ENCODE measurements around the gene NUDT22.
"Not testable (repeated sequence)": the region's sequence is repeated elsewhere in the genome, so short reads cannot be mapped to it uniquely, and the experiment has no call there.

NUDT22 gene

GRCh38 chr11:64245401-64245796 lies 19.3 kb downstream of the NUDT22 start:
- no peak for DNase-seq

GRCh38 chr11:64245797-64246620 lies 19.9 kb downstream of the NUDT22 start:
- DNase-seq, result peak; percentile 66

GRCh38 chr11:64246621-64246870 lies 20.5 kb downstream of the NUDT22 start:
- DNase-seq, result not testable (repeated sequence)

GRCh38 chr11:64246871-64247728 lies 21.0 kb downstream of the NUDT22 start, which contains the start of gene PPP1R14B:
Gene PPP1R14B, minus strand, starts transcription at chr11:64246943. Its CDS starts 270 bp downstream, at chr11:64246673.
- DNase-seq, result peak; percentile 93

GRCh38 chr11:64247729-64248531 lies 21.9 kb downstream of the NUDT22 start:
- DNase-seq, result no peak

GRCh38 chr11:64248578-64248977 lies 22.5 kb downstream of the NUDT22 start:
- no peak for DNase-seq

GRCh38 chr11:64249038-64249437 lies 23.0 kb downstream of the NUDT22 start:
- no peak for DNase-seq

- DNase-seq, result no peak
Observed at GRCh38 chr11:64249563-64250414, 23.7 kb downstream of the NUDT22 start.

GRCh38 chr11:64250415-64251015 lies 24.4 kb downstream of the NUDT22 start:
- DNase-seq, result no peak

- DNase-seq, result peak; percentile 77
Observed at GRCh38 chr11:64251016-64251752, 25.1 kb downstream of the NUDT22 start, which contains the start of gene PLCB3. Gene PLCB3, plus strand, starts transcription at chr11:64251530. Its CDS starts 120 bp downstream, at chr11:64251650.

GRCh38 chr11:64251753-64252002 lies 25.6 kb downstream of the NUDT22 start:
- peak; percentile 50 for DNase-seq

- DNase-seq, result no peak
Observed at GRCh38 chr11:64252003-64252872, 26.2 kb downstream of the NUDT22 start.

- DNase-seq, result no peak
Observed at GRCh38 chr11:64253043-64253442, 27.0 kb downstream of the NUDT22 start.

- no peak for DNase-seq
Observed at GRCh38 chr11:64253481-64253880, 27.4 kb downstream of the NUDT22 start.

GRCh38 chr11:64254326-64254725 lies 28.3 kb downstream of the NUDT22 start:
- no peak for DNase-seq

- DNase-seq, result no peak
Observed at GRCh38 chr11:64255135-64256128, 29.4 kb downstream of the NUDT22 start.

- DNase-seq, result no peak
Observed at GRCh38 chr11:64256300-64256699, 30.2 kb downstream of the NUDT22 start.

- no peak for DNase-seq
Observed at GRCh38 chr11:64258356-64258755, 32.3 kb downstream of the NUDT22 start.

Measured in retina (tissue), 1 donor.